HCT116 (cell line): ENCODE results near the gene RNF138. TPM values are rescaled to one million over a fixed set of nuclear protein-coding genes. Genes with fewer than 3 reads are reported as not detected.

ENCODE experiments used
- ATAC-seq: fragments of 200-7000 bp; cut with Tn5 transposase; 2 replicates; pipeline ENCODE4 v1.9.1; 2020; ENCODE audit warnings: mild to moderate bottlenecking, moderate library complexity
- BruUV-seq: library from RNA; stranded (reverse); fragments of 400-500 nt; replicated peaks from 2 replicates; lab custom pipeline; 2021; lab: Mats Ljungman, UMichigan
- CTCF ChIA-PET: fragments of 300-600 bp; sonication (Branson Sonifier 250); formaldehyde crosslinking; loops from one replicate; lab custom pipeline; 2021; ENCODE audit warnings: antibody characterized with exemption; lab: Charles Lee
- POLR2A ChIA-PET: fragments of 300-600, 350-600 bp; sonication (Branson Sonifier 250); formaldehyde crosslinking; loops from one replicate; lab custom pipeline; 2021; ENCODE audit warnings: antibody characterized with exemption; lab: Charles Lee
- RAD21 ChIA-PET, 2 experiments: fragments of 300-600 bp; sonication (Branson Sonifier 250); formaldehyde crosslinking; loops; one replicate each; lab custom pipeline; 2023; ENCODE audit warnings: low total read pairs in 2 of 2; ENCODE audit not compliant: uncharacterized antibody in 2 of 2, unreplicated experiment in 2 of 2, low non-redundant PET in 1 of 2; lab: Charles Lee
- DNase-seq: peaks from one replicate; pipeline ENCODE4 v3.0.0-alpha.2; 2010; ENCODE audit warnings: low read depth, low spot score
- H2AFZ ChIP-seq: fragments of 200-600 bp; shearing (Covaris generic), sonication (generic); 2 replicates; pipeline ENCODE4 v1.6.1; 2017; ENCODE audit warnings: low read depth, mixed run types, mixed read lengths, antibody characterized with exemption, low read length; ENCODE audit not compliant: poor library complexity, severe bottlenecking
- H3K27ac ChIP-seq: 2 replicates; pipeline ENCODE4 v1.5.1; 2012; ENCODE audit warnings: low read depth, low read length
- H3K27me3 ChIP-seq: fragments of 200-600 bp; sonication (generic); 2 replicates; pipeline ENCODE4 v1.6.1; 2016; ENCODE audit warnings: mixed run types, low read length, mixed read lengths; ENCODE audit not compliant: insufficient read depth
- H3K36me3 ChIP-seq, 2 experiments: fragments of 200-500 bp in 1 of 2; fragments of 200-600 bp in 1 of 2; sonication (Bioruptor generic) in 1 of 2; sonication (generic) in 1 of 2; 2 replicates each; pipeline versions ENCODE4 v1.5.1 to v1.6.1; 2014 to 2016; ENCODE audit warnings: low read length in 2 of 2, inconsistent platforms in 1 of 2, mixed read lengths in 1 of 2, mixed run types in 1 of 2; ENCODE audit not compliant: insufficient read depth in 2 of 2, control insufficient read depth in 1 of 2
- H3K4me1 ChIP-seq, 2 experiments: fragments of 200-600 bp in 1 of 2; sonication (generic) in 1 of 2; 2 replicates each; pipeline versions ENCODE4 v1.5.1 to v1.6.1; 2012 to 2017; ENCODE audit warnings: low read length in 2 of 2, inconsistent platforms in 1 of 2, mild to moderate bottlenecking in 1 of 2, mixed read lengths in 1 of 2, mixed run types in 1 of 2, moderate library complexity in 1 of 2; ENCODE audit not compliant: insufficient read depth in 2 of 2, control insufficient read depth in 1 of 2
- H3K4me2 ChIP-seq: fragments of 200-600 bp; sonication (generic); 2 replicates; pipeline ENCODE4 v1.6.1; 2017; ENCODE audit warnings: mixed run types, low read length, mixed read lengths
- H3K4me3 ChIP-seq, 2 experiments: fragments of 200-600 bp in 1 of 2; sonication (generic) in 1 of 2; replicated peaks in 1 of 2; 2 replicates each; pipeline ENCODE4 v1.5.1; 2011 to 2016; ENCODE audit warnings: low read length in 2 of 2, control low read depth in 1 of 2, low read depth in 1 of 2, mild to moderate bottlenecking in 1 of 2, mixed read lengths in 1 of 2, mixed run types in 1 of 2
- H3K79me2 ChIP-seq: fragments of 200-600 bp; sonication (generic); 2 replicates; pipeline ENCODE4 v1.6.1; 2017; ENCODE audit warnings: mild to moderate bottlenecking, mixed run types, low read length, moderate library complexity, mixed read lengths; ENCODE audit not compliant: insufficient read depth
- H3K9ac ChIP-seq: fragments of 200-600 bp; sonication (generic); 2 replicates; pipeline ENCODE4 v1.6.1; 2016; ENCODE audit warnings: low read length, mixed read lengths
- H3K9me2 ChIP-seq: fragments of 200-600 bp; sonication (generic), shearing (Covaris generic); 2 replicates; pipeline ENCODE4 v1.6.1; 2017; ENCODE audit warnings: mixed run types, mild to moderate bottlenecking, moderate library complexity; ENCODE audit not compliant: insufficient read depth
- H3K9me3 ChIP-seq, 2 experiments: fragments of 200-500 bp in 1 of 2; fragments of 200-600 bp in 1 of 2; sonication (Bioruptor generic) in 1 of 2; sonication (generic) in 1 of 2; 2 replicates each; pipeline ENCODE4 v1.6.1; 2014 to 2017; ENCODE audit warnings: low read length in 2 of 2, mixed read lengths in 2 of 2, inconsistent platforms in 1 of 2, low read depth in 1 of 2, mild to moderate bottlenecking in 1 of 2, mixed run types in 1 of 2, moderate library complexity in 1 of 2; ENCODE audit not compliant: control insufficient read depth in 1 of 2, insufficient read depth in 1 of 2
- H4K20me1 ChIP-seq: fragments of 200-600 bp; sonication (generic), shearing (Covaris generic); 2 replicates; pipeline ENCODE4 v1.6.1; 2017; ENCODE audit warnings: mixed run types, mild to moderate bottlenecking, moderate library complexity; ENCODE audit not compliant: insufficient read depth
- CBX3 ChIP-seq: IDR thresholded peaks from 2 replicates; pipeline ENCODE4 v1.6.1; 2012; ENCODE audit warnings: low read depth
- EGR1 ChIP-seq: IDR thresholded peaks from 2 replicates; pipeline ENCODE4 v1.6.1; 2012; ENCODE audit warnings: low read depth
- EZH2 ChIP-seq: fragments of 200-600 bp; sonication (generic); IDR thresholded peaks from 2 replicates; pipeline ENCODE4 v1.6.1; 2017; ENCODE audit warnings: antibody characterized with exemption, mixed run types
- FOSL1 ChIP-seq: IDR thresholded peaks from 2 replicates; pipeline ENCODE4 v1.6.1; 2012; ENCODE audit warnings: low read depth
- POLR2AphosphoS5 ChIP-seq: IDR thresholded peaks from 2 replicates; pipeline ENCODE4 v1.6.1; 2011; ENCODE audit warnings: mild to moderate bottlenecking, low read depth, low read length, moderate library complexity
- RAD21 ChIP-seq: IDR thresholded peaks from 2 replicates; pipeline ENCODE4 v1.6.1; 2012; ENCODE audit warnings: low read depth, mild to moderate bottlenecking
- SP1 ChIP-seq: IDR thresholded peaks from 2 replicates; pipeline ENCODE4 v1.6.1; 2012; ENCODE audit warnings: low read depth
- SRF ChIP-seq: IDR thresholded peaks from 2 replicates; pipeline ENCODE4 v1.6.1; 2012; ENCODE audit warnings: low read depth
- YY1 ChIP-seq: IDR thresholded peaks from 2 replicates; pipeline ENCODE4 v1.6.1; 2011; ENCODE audit warnings: low read length, low read depth, moderate library complexity, mild to moderate bottlenecking; ENCODE audit not compliant: insufficient replicate concordance; ENCODE audit errors: extremely low read depth
- ZFX ChIP-seq: fragments of 450-650 bp; IDR thresholded peaks from 2 replicates; pipeline ENCODE4 v1.6.1; 2017
- intact Hi-C: fragments of 100-400 bp; cut with micrococcal nuclease; formaldehyde crosslinking; loops from 2 replicates; pipeline ENCODE4 v1.10.0; 2022
- total RNA-seq: library from RNA; stranded (reverse); gene quantifications from one replicate; pipeline ENCODE4 v1.2.1, GENCODE V29; 2021; ENCODE audit not compliant: unreplicated experiment
- TF ChIP-seq, protein P1 (sequence below): IDR thresholded peaks from 2 replicates; pipeline ENCODE4 v1.6.1; 2012
- TF ChIP-seq, protein P2 (sequence below): IDR thresholded peaks from 2 replicates; pipeline ENCODE4 v1.6.1; 2012
- TF ChIP-seq, protein P3 (sequence below), 3 experiments: fragments of 200-600 bp in 1 of 3; sonication (generic) in 1 of 3; IDR thresholded peaks in 2 of 3; conservative IDR thresholded peaks in 1 of 3; 2 replicates each; pipeline ENCODE4 v1.5.1; 2012 to 2017; ENCODE audit warnings: low read depth in 2 of 3, low read length in 2 of 3, antibody characterized with exemption in 1 of 3, borderline replicate concordance in 1 of 3, control low read depth in 1 of 3, mild to moderate bottlenecking in 1 of 3, mixed read lengths in 1 of 3, mixed run types in 1 of 3, moderate library complexity in 1 of 3; ENCODE audit not compliant: insufficient read depth in 1 of 3

The RNF138 gene
- total RNA-seq, 1 experiment from 2014 or later = 72.5 TPM

DNA sequence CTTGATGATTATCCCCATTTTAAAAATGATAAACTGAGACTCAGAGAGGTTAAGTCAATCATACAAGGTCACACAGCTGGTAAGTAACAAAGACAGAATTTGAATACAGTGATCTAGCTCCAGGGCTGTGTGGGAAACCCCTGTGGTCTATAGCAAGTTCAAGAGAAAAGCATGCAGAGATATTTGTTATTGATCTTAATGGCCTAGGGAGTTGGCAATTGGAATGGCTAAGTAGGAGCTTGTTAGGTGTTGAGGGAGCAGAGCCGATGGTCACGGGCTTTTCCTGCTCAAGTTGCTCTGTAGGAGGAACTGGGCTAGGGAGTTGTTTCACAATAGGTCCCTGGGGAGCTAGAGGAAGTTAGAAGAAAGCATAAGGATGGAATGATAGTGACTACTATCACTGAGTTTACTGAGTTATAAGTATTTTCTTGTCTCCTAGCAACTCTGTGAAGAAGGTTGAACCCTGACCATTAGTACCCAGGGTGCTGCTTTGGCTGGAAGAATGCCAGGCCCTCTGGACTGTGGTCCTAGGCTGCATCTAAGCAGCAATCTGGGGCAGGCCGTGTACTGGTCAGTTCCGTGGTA, 43.1 kb upstream of the RNF138 start:
- no TSS peak for BruUV-seq
- H3K9ac ChIP-seq = no peak overlapping the region
- no peak overlapping the region for H2AFZ ChIP-seq
- ChIA-PET CTCF (no interaction called here), RAD21 (no interaction called here), POLR2A (no interaction called here)
- ATAC-seq (no peak), DNase-seq (no peak)
- intact Hi-C loops = no loop called here
- no peaks in the 10 kb centered on the region for H3K36me3 ChIP-seq
- no peaks in the 10 kb centered on the region for H4K20me1 ChIP-seq
- H3K9me3 ChIP-seq = no peaks in the 10 kb centered on the region
- H3K27me3 ChIP-seq = no peaks in the 10 kb centered on the region
- TF ChIP-seq SRF (no peak), POLR2AphosphoS5 (no peak), EZH2 (no peak), EGR1 (no peak), ZFX (no peak), RAD21 (no peak), FOSL1 (no peak), YY1 (no peak), CBX3 (no peak), SP1 (no peak)
- TF ChIP-seq, protein P1, sequence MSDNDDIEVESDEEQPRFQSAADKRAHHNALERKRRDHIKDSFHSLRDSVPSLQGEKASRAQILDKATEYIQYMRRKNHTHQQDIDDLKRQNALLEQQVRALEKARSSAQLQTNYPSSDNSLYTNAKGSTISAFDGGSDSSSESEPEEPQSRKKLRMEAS = no peak
- TF ChIP-seq, protein P2, sequence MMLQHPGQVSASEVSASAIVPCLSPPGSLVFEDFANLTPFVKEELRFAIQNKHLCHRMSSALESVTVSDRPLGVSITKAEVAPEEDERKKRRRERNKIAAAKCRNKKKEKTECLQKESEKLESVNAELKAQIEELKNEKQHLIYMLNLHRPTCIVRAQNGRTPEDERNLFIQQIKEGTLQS = no peak
- TF ChIP-seq, protein P3, sequence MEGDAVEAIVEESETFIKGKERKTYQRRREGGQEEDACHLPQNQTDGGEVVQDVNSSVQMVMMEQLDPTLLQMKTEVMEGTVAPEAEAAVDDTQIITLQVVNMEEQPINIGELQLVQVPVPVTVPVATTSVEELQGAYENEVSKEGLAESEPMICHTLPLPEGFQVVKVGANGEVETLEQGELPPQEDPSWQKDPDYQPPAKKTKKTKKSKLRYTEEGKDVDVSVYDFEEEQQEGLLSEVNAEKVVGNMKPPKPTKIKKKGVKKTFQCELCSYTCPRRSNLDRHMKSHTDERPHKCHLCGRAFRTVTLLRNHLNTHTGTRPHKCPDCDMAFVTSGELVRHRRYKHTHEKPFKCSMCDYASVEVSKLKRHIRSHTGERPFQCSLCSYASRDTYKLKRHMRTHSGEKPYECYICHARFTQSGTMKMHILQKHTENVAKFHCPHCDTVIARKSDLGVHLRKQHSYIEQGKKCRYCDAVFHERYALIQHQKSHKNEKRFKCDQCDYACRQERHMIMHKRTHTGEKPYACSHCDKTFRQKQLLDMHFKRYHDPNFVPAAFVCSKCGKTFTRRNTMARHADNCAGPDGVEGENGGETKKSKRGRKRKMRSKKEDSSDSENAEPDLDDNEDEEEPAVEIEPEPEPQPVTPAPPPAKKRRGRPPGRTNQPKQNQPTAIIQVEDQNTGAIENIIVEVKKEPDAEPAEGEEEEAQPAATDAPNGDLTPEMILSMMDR (IDR thresholded peaks at IDR 0.05 in 2 of 3, conservative IDR thresholded peaks at IDR 0.05 in 1 of 3; ENCODE audit: borderline replicate concordance in 1 of 3, insufficient read depth in 1 of 3, low read depth in 2 of 3, low read length in 2 of 3) = no peak
- no peak overlapping the region for H3K4me2 ChIP-seq
- no peaks in the 10 kb centered on the region for H3K9me2 ChIP-seq
- H3K27ac ChIP-seq = no peak overlapping the region
- no peak overlapping the region for H3K4me3 ChIP-seq
- H3K4me1 ChIP-seq = peaks cover 5 to 7% of the 10 kb centered on the region in 2 experiments
- no peaks in the 10 kb centered on the region for H3K79me2 ChIP-seq
